ENCODE measurements around the gene FAM20C.

- TF ChIP-seq CTCF (IDR thresholded peaks at IDR 0.05) (no peak), POLR2A (IDR thresholded peaks at IDR 0.05) (no peak), POLR2AphosphoS5 (IDR thresholded peaks at IDR 0.05) (no peak)
Measured at GRCh38 chr7:222716-223041, 30.3 kb downstream of the FAM20C start.

Data from suprapubic skin (tissue), 4 donors.